SK-N-DZ (cell line): Measurements from ENCODE around the gene MRPL23.

ENCODE experiments used
- DNase-seq: peaks from one replicate; pipeline ENCODE4 v3.0.0-alpha.2; 2015; ENCODE audit warnings: low spot score

MRPL23 gene

DNA sequence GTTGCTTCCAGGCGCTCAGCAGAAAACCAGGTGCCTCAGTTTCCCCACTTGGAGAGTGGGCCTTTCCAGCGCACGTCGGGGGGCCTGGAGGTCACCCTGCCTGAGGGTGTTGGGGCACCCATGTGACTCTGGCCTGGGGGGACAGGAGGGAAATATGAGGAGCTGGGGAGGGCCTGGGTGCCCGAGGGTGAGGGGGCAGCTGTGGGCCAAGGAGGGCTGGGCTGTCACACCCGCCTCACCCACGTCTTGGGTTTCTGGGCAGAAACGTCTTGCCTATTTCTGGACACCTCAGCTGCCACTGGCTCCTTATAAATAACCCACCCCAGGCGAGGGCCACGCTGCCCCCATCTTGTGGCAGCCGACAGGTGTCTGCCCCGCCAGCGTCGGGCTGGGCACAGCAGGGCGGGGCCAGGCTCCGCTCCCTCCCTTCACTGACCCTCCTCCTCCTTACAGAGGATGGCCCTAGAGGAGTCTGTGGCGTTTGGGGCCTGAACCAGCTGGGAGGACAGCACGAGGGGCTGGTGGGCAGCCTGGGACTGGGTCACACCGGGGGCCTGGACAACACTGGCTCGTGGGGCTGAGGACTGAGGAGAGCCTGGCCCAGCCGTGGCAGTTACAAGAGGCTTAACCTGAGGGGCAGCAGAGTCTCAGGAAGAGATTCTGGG is 26.1 kb upstream of the MRPL23 start:
- no peak for DNase-seq

GRCh38 chr11:1921574-1922141 is 25.5 kb upstream of the MRPL23 start:
- no peak for DNase-seq

DNA sequence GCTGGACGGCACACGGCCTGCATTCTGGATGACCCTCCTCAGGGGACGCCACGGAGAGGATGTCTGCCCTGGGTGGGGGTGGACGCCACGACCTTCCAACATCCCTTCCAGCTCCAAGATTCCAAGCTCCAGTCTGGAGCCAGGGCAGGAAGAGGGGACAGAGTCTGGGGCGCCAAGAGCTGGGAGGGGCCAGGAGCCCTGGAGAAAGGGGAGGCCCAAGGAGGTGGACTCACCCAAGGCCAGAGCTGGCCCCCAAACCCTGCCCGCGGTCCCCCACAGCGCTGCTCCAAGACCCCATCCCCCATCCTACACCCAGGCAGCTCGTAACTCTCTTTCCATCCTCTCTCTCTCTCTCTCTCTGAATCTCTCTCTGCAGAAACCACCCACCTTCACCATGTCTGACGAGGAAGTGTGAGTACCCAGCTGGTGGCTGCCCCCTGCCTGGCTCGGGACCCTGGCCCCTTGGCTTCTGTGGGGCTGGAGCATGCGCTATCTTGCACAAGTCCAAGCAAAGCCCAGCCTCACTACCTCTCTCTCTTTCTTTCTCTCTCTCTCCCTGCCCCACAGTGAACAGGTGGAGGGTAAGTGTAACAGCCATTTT is 24.6 kb upstream of the MRPL23 start:
- DNase-seq: no peak

GRCh38 chr11:1923201-1923956 is 23.8 kb upstream of the MRPL23 start:
- no peak for DNase-seq

DNA sequence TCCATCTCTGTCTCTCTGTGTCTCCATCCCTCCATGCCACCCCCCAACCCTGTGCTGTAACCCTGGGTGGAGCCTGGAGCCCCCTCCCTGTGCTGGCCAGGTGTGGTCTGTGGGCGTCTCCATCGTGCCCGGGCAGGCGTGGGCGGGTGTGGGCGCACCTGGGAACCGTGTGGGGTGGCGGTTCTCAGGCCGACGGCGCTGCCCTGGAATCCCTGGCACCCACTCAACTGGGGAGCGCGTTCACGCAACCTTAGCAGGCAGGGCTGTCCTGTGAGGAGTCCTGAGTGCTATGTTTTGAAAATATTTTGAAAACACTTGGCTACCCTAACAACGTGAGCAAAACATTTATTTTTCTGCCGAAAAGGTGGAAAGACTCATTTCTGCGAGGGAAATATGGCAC is 23.0 kb upstream of the MRPL23 start:
- no peak for DNase-seq

DNA sequence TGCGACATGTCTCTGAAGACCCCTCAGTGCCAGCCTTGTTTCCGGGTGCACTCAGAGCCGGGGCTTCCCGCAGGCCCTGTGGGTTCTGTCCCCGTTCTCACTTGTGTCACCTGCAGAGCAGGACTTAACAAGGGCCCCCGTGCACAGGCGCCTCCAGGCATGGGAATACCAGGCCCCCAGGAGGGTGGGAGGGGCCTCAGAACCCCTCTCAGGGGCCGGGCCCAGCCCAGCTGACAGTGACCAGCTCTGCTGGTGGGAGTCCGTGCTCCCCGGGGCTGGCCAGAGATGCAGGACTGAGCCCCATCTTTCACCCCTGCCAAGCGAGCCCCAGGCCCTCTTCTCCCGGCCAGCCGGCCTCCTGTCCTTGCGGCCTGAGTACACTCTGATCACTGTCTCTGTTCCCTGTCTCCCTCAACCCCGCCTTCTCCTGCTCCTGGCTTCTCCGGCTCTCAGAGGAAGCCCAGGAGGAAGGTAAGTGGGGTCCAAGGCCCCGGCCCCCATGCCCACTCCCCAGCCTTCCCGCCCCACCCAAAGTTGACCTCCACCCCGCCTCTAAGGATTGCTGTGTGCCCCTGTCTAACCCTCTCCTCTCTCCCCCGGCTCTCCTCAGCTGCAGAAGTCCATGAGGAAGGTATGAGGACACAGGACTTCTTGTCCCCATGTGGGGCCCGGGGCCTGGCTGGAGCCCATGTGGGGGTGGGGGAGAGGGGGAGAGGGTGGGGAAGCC is 22.3 kb upstream of the MRPL23 start:
- DNase-seq: no peak

GRCh38 chr11:1925373-1926155 is 21.6 kb upstream of the MRPL23 start:
- no peak for DNase-seq

- no peak for DNase-seq
Observed at GRCh38 chr11:1926156-1927025, 20.7 kb upstream of the MRPL23 start.

DNA sequence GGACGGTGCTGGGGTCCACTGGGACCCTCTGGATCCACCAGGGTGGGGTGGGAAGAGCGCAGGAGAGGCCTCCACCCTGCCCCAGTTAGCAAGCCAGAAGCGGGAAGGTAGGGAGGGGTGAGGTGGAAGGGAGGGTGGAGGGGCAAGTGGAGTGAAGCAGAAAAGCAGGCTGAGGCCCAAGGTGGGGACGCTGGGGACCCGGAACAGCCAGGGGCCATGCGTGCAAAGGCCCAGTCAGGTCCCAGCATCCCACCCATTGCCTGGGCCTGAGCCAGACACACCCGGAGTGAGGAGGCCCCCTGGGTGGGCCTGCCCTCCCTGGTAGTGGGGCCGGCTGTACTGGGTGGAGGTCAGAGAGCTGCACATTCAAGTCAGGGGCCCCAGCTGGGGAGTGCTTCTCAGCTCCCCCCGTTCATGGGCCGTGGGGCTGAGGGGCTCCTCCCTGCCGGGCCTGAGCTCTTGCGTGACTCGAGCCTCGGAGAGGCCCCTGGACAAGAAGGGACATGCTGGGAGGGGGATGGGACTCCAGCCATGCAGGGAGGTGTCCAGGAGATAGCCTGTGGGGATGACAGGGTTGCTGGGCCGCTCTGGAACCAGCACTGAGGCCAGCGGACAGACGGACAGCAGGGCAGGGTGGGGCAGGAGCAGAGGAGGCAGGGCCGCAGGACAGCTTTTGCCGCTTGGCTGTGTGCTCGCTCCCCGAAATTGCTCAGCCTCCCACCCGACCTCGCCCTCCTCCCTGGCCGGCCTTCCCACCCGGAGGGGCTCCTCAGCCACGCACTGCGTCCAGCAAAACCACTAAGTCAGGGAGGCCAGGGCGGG is 19.9 kb upstream of the MRPL23 start:
- no peak for DNase-seq

- no peak for DNase-seq
Observed at GRCh38 chr11:1927848-1928469, 19.2 kb upstream of the MRPL23 start.

DNA sequence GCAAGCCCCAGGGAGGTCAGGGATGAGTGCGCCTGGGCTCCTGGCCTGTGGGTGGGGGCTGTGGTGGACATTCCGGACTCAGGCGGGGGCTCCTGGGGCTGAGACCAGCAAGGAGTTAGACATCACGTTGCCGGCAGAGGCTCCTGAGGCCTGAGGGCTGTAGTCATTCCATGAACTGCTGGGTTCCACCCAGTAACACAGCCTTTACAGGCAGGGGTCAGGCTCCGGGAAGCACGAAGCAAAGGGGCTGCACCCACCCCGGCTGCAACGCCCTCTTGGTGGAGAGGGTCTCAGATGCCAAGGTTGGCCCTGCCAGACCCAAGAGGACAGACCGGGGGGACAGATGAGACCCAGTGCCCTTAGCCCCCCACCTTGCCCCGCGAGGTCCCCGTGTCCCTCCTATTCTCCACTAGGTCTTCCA is 18.7 kb upstream of the MRPL23 start:
- DNase-seq: no peak

DNA sequence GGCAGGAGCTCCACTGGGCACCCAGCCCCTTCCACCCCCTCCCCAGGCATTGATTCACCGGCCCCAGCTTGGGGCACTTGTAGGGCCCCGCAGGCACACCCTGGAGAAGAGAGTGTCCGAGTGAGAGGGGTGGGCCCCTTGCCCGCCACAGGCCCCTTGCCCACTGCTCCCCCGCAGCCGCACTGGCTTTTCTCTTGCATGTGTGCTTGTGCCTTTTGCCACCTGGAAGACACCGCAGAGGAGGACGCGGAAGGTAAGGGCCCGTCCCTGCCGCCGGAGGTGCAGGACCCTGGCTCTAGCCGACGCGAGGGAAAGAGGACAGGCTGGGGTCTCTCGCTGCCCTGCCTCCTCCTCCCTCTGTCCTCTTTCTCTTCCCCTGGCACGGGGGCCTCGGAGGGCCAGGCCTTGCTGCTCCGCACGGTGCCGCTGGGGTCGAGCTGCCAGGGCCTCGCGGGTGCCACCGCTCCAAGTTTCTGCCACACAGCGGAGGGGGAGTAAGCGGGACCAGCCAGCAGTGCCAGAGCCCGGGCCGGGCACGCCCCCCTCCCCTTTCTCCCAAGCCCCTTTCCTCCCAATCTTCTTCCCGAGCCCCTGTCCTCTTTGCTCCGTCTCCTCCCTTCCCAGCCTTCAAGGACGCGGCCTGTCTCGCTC is 18.1 kb upstream of the MRPL23 start:
- DNase-seq: no peak

GRCh38 chr11:1929621-1930461 is 17.3 kb upstream of the MRPL23 start:
- no peak for DNase-seq

DNA sequence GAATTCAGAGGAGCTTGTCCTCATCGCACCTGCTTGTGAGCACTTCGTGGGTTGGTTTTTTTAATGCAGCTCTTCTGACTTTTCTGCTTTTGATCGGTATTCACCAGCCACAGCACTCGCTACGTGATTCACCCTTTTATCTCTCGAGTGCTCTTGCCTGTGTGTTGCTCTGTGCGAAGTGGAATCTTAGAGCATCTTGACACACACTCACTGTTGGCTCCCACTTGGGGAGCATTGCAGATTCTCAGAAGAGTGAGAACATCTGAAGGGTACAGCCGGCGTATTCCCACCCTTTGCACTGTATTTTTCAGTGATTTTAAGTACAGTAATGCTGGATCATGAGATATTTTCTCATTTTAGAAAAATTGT is 16.7 kb upstream of the MRPL23 start:
- DNase-seq: no peak

DNA sequence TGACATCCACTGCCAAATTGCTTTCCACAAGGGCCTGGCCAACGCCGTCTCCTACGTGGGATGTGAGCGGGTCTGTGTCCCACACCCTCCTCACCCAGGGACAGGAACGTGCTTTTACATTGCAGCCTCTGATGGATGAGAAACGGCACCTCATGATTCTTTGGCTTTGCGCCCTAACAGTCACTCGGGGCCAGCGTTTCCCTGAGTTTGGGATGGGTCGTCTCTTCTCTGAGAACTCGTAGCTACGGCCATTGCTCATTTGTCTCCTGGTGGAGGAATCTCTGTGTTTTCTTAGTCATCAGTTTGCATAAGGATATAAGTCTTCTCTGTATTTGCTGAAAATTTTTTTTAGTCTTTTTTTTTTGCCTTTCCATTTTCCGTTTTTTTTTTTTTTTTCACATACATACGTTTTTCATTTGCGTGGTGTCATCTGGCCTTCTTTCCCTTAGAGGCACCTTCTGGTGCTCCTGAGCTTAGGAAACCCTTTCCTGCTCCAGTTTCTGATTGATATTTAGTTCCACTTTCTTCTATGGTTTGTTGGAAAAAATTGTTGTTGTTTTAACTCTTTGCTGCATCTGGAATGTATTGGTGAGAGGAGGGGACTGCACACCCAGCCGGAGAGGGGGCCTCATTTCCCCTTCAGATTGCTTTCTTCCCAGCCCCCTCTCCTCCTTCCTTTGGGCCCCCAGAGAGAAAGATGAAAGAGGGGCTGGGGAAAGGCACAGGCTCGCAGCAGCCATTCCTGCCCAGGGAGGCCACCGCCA is 15.6 kb upstream of the MRPL23 start:
- DNase-seq: no peak

DNA sequence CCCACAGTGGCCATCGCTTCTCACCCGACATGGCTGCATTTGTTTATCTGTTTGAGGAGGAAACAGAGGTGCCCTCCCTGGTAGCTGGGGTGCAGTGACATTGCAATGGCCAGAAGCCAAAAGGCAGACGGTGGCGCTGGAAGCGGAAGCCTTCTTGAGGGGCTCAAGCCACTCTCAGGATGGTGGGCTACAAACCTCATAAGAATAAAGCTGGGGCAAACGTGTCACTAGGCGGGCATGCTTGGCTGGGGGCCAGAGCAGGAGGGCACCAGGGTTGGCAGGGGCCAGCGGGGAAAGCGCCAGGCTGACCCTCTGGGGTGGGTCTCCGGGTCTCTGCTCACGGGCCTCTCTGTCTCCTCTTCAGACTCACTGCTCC is 15.0 kb upstream of the MRPL23 start:
- DNase-seq: no peak

DNA sequence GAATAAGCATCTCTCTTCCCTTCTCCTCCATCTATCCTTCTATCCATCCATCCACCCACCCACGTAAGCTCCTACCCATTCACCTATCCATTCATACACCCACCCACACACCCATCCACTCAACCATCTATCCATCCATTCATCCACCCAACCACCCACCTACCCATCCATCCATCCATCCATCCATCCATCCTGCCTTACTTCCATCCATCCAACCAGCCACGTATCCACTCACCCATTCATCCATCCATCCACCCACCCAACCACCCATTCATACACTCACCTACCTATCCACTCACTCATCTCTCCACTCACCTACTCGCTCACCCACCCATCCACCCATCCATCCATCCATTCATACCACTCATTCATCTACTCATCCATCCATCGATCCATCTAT is 14.5 kb upstream of the MRPL23 start:
- DNase-seq: no peak
